ENCODE results near the gene STARD4. TPM values are rescaled to one million over a fixed set of nuclear protein-coding genes. Genes with fewer than 3 reads are reported as not detected.

Gene STARD4
- total and polyA plus RNA-seq, 2 of the 13 experiments (the other 11 are each of a cell fraction or from before 2014, with no cell fraction given) = 27.4 to 66.9 TPM

DNA sequence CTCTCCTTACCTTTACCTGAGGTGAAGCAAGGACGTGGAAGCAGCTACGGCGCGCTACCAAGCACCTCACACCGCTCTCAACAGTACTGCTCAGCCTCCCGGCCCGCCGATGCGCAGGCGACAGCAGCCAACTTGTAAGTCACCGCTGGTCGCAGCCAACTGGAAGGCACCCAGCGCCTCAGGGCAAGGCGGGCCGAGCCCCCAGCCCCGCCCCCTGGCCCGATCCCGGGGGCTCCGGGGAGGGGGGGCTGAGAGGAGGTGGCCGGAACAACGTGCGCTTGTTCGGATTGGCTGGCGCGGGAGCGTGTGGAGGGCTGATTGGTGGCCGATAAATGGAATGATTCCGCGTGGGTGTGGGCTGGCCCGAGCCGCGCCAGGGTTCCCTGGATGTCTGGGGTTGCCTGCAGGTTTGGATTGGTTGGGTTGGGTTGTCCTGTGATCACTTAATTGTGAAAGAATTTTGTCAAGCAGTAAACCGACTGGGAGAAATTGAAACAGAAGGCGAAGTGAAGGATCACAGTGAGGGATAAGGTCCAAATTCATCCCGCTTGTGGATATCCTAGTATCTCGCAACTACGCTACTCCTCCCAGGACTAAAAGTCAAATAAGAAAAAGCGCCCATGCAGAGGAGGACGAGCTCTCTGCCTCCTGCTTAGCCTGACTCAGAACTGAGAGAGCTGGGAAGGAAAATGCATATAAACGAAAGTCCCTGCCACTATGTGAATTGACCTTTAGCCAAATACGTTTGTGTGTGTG lies at the start of gene STARD4 (continued):
- TF ChIP-seq, protein P1, sequence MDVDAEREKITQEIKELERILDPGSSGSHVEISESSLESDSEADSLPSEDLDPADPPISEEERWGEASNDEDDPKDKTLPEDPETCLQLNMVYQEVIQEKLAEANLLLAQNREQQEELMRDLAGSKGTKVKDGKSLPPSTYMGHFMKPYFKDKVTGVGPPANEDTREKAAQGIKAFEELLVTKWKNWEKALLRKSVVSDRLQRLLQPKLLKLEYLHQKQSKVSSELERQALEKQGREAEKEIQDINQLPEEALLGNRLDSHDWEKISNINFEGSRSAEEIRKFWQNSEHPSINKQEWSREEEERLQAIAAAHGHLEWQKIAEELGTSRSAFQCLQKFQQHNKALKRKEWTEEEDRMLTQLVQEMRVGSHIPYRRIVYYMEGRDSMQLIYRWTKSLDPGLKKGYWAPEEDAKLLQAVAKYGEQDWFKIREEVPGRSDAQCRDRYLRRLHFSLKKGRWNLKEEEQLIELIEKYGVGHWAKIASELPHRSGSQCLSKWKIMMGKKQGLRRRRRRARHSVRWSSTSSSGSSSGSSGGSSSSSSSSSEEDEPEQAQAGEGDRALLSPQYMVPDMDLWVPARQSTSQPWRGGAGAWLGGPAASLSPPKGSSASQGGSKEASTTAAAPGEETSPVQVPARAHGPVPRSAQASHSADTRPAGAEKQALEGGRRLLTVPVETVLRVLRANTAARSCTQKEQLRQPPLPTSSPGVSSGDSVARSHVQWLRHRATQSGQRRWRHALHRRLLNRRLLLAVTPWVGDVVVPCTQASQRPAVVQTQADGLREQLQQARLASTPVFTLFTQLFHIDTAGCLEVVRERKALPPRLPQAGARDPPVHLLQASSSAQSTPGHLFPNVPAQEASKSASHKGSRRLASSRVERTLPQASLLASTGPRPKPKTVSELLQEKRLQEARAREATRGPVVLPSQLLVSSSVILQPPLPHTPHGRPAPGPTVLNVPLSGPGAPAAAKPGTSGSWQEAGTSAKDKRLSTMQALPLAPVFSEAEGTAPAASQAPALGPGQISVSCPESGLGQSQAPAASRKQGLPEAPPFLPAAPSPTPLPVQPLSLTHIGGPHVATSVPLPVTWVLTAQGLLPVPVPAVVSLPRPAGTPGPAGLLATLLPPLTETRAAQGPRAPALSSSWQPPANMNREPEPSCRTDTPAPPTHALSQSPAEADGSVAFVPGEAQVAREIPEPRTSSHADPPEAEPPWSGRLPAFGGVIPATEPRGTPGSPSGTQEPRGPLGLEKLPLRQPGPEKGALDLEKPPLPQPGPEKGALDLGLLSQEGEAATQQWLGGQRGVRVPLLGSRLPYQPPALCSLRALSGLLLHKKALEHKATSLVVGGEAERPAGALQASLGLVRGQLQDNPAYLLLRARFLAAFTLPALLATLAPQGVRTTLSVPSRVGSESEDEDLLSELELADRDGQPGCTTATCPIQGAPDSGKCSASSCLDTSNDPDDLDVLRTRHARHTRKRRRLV (CRISPR knock-in tag; IDR thresholded peaks at IDR 0.05) = peak; percentile 69; the same call in 1 of the 2 replicates
- TF ChIP-seq PHF8 (CRISPR knock-in tag; IDR thresholded peaks at IDR 0.05) (peak; percentile 95), ZNF33B (CRISPR knock-in tag; IDR thresholded peaks at IDR 0.05) (peak; percentile 77), ZMYM4 (CRISPR knock-in tag; IDR thresholded peaks at IDR 0.05) (peak; percentile 85), ZNF570 (CRISPR knock-in tag; IDR thresholded peaks at IDR 0.05; ENCODE audit: borderline replicate concordance) (no peak), NKX3-1 (CRISPR knock-in tag; IDR thresholded peaks at IDR 0.05) (peak; percentile 84; the same call in 1 of the 2 replicates), ZNF350 (CRISPR knock-in tag; IDR thresholded peaks at IDR 0.05; ENCODE audit: borderline replicate concordance, low read depth) (peak; percentile 92), ATF7-NPFF (CRISPR knock-in tag; IDR thresholded peaks at IDR 0.05; ENCODE audit: low read depth) (peak; percentile 57), ZNF292 (CRISPR knock-in tag; IDR thresholded peaks at IDR 0.05; ENCODE audit: borderline replicate concordance, low read depth) (peak; percentile 51), HMGA1 (CRISPR knock-in tag; conservative IDR thresholded peaks at IDR 0.05) (no peak), ZSCAN9 (CRISPR knock-in tag; IDR thresholded peaks at IDR 0.05; ENCODE audit: borderline replicate concordance) (peak; percentile 70), KAT8 (CRISPR knock-in tag; IDR thresholded peaks at IDR 0.05) (peak; percentile 51; the same call in 1 of the 2 replicates), TP53 (CRISPR knock-in tag; conservative IDR thresholded peaks at IDR 0.05) (0 out of 2 replicates have a peak, but pooled peaks have one; percentile 43), ATF1 (CRISPR knock-in tag; IDR thresholded peaks at IDR 0.05) (peak; percentile 81), HOXA7 (CRISPR knock-in tag; IDR thresholded peaks at IDR 0.05) (no peak)
- TF ChIP-seq, protein P2, sequence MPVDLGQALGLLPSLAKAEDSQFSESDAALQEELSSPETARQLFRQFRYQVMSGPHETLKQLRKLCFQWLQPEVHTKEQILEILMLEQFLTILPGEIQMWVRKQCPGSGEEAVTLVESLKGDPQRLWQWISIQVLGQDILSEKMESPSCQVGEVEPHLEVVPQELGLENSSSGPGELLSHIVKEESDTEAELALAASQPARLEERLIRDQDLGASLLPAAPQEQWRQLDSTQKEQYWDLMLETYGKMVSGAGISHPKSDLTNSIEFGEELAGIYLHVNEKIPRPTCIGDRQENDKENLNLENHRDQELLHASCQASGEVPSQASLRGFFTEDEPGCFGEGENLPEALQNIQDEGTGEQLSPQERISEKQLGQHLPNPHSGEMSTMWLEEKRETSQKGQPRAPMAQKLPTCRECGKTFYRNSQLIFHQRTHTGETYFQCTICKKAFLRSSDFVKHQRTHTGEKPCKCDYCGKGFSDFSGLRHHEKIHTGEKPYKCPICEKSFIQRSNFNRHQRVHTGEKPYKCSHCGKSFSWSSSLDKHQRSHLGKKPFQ (CRISPR knock-in tag; IDR thresholded peaks at IDR 0.05; ENCODE audit: insufficient replicate concordance) = peak; percentile 47
- TF ChIP-seq, protein P3, sequence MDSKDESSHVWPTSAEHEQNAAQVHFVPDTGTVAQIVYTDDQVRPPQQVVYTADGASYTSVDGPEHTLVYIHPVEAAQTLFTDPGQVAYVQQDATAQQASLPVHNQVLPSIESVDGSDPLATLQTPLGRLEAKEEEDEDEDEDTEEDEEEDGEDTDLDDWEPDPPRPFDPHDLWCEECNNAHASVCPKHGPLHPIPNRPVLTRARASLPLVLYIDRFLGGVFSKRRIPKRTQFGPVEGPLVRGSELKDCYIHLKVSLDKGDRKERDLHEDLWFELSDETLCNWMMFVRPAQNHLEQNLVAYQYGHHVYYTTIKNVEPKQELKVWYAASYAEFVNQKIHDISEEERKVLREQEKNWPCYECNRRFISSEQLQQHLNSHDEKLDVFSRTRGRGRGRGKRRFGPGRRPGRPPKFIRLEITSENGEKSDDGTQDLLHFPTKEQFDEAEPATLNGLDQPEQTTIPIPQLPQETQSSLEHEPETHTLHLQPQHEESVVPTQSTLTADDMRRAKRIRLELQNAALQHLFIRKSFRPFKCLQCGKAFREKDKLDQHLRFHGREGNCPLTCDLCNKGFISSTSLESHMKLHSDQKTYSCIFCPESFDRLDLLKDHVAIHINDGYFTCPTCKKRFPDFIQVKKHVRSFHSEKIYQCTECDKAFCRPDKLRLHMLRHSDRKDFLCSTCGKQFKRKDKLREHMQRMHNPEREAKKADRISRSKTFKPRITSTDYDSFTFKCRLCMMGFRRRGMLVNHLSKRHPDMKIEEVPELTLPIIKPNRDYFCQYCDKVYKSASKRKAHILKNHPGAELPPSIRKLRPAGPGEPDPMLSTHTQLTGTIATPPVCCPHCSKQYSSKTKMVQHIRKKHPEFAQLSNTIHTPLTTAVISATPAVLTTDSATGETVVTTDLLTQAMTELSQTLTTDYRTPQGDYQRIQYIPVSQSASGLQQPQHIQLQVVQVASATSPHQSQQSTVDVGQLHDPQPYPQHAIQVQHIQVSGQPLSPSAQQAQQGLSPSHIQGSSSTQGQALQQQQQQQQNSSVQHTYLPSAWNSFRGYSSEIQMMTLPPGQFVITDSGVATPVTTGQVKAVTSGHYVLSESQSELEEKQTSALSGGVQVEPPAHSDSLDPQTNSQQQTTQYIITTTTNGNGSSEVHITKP (CRISPR knock-in tag; IDR thresholded peaks at IDR 0.05; ENCODE audit: low read depth) = 0 out of 2 replicates have a peak, but pooled peaks have one; percentile 35
- TF ChIP-seq, protein P4, sequence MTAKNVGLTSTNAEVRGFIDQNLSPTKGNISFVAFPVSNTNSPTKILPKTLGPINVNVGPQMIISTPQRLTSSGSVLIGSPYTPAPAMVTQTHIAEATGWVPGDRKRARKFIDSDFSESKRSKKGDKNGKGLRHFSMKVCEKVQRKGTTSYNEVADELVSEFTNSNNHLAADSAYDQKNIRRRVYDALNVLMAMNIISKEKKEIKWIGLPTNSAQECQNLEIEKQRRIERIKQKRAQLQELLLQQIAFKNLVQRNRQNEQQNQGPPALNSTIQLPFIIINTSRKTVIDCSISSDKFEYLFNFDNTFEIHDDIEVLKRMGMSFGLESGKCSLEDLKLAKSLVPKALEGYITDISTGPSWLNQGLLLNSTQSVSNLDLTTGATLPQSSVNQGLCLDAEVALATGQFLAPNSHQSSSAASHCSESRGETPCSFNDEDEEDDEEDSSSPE (CRISPR knock-in tag; IDR thresholded peaks at IDR 0.05) = peak; percentile 77
